IMR-90 (cell line): ENCODE results near the gene GLI1. TPM values are rescaled to one million over a fixed set of nuclear protein-coding genes. Genes with fewer than 3 reads are reported as not detected.

Experiments used
- ATAC-seq: fragments of 200-7000 bp; cut with Tn5 transposase; 2 replicates; pipeline ENCODE4 v1.9.1; 2020; ENCODE audit warnings: low read depth, mild to moderate bottlenecking, moderate library complexity
- BruUV-seq: library from RNA; stranded (reverse); fragments of 400-500 nt; replicated peaks from 2 replicates; lab custom pipeline; 2021; lab: Mats Ljungman, UMichigan
- CTCF ChIA-PET: fragments of 300-600 bp; formaldehyde crosslinking; extraction: SDS; loops from one replicate; lab custom pipeline; 2021; ENCODE audit warnings: antibody characterized with exemption; lab: Yijun Ruan, JAX
- POLR2A ChIA-PET: fragments of 300-600 bp; sonication (Branson Sonifier 250); formaldehyde crosslinking; loops from one replicate; lab custom pipeline; 2022; ENCODE audit warnings: antibody characterized with exemption; ENCODE audit not compliant: unreplicated experiment; lab: Charles Lee
- DNase-seq: peaks from one replicate; pipeline ENCODE4 v3.0.0; 2013
- H2AFZ ChIP-seq: replicated peaks from 2 replicates; pipeline ENCODE3; 2013; ENCODE audit warnings: low read length, mild to moderate bottlenecking; ENCODE audit not compliant: poor library complexity
- H2AK5ac ChIP-seq: 2 replicates; pipeline ENCODE4 v1.6.1; 2013; ENCODE audit warnings: low read depth, low read length, inconsistent platforms
- H2AK9ac ChIP-seq: replicated peaks from 2 replicates; pipeline ENCODE3; 2013; ENCODE audit warnings: mild to moderate bottlenecking, low read depth, low read length, moderate library complexity; ENCODE audit not compliant: poor library complexity
- H2BK120ac ChIP-seq: 2 replicates; pipeline ENCODE4 v1.6.1; 2013; ENCODE audit warnings: low read depth, low read length, inconsistent platforms
- H2BK15ac ChIP-seq: 3 replicates; pipeline ENCODE4 v1.6.1; 2013; ENCODE audit warnings: low read depth, low read length, inconsistent platforms
- H2BK20ac ChIP-seq: 2 replicates; pipeline ENCODE4 v1.6.1; 2013; ENCODE audit warnings: low read depth, mild to moderate bottlenecking, inconsistent platforms, low read length, moderate library complexity
- H2BK5ac ChIP-seq: 2 replicates; pipeline ENCODE4 v1.6.1; 2013; ENCODE audit warnings: mild to moderate bottlenecking, low read depth, low read length, inconsistent platforms; ENCODE audit not compliant: poor library complexity, severe bottlenecking
- H3K14ac ChIP-seq: replicated peaks from 2 replicates; pipeline ENCODE4 v1.6.1; 2013; ENCODE audit warnings: low read depth, low read length, inconsistent platforms
- H3K18ac ChIP-seq: 2 replicates; pipeline ENCODE4 v1.6.1; 2013; ENCODE audit warnings: low read depth, low read length, control low read depth
- H3K23ac ChIP-seq: 2 replicates; pipeline ENCODE4 v1.6.1; 2013; ENCODE audit warnings: low read depth, low read length, inconsistent platforms
- H3K27ac ChIP-seq: 2 replicates; pipeline ENCODE4 v1.5.1; 2013; ENCODE audit warnings: mild to moderate bottlenecking, control low read depth, low read length; ENCODE audit not compliant: insufficient read depth
- H3K27me3 ChIP-seq: 2 replicates; pipeline ENCODE4 v1.6.1; 2013; ENCODE audit warnings: low read length; ENCODE audit not compliant: control insufficient read depth, insufficient read depth
- H3K36me3 ChIP-seq: 2 replicates; pipeline ENCODE4 v1.6.1; 2013; ENCODE audit warnings: low read length, mixed read lengths; ENCODE audit not compliant: control insufficient read depth, insufficient read depth
- H3K4ac ChIP-seq: 2 replicates; pipeline ENCODE4 v1.6.1; 2013; ENCODE audit warnings: low read depth, low read length, inconsistent platforms
- H3K4me1 ChIP-seq: 2 replicates; pipeline ENCODE4 v1.6.1; 2013; ENCODE audit warnings: low read length, mixed read lengths; ENCODE audit not compliant: control insufficient read depth, insufficient read depth
- H3K4me2 ChIP-seq: 2 replicates; pipeline ENCODE4 v1.6.1; 2013; ENCODE audit warnings: low read depth, mild to moderate bottlenecking, control low read depth, low read length, moderate library complexity
- H3K4me3 ChIP-seq: 2 replicates; pipeline ENCODE4 v1.5.1; 2013; ENCODE audit warnings: low read depth, mild to moderate bottlenecking, control low read depth, low read length, moderate library complexity; ENCODE audit not compliant: insufficient read depth
- H3K56ac ChIP-seq: 2 replicates; pipeline ENCODE4 v1.6.1; 2013; ENCODE audit warnings: low read length, inconsistent platforms; ENCODE audit not compliant: insufficient read depth; ENCODE audit errors: extremely low read depth
- H3K79me1 ChIP-seq, 2 experiments: 2 replicates each; pipeline ENCODE4 v1.6.1; 2013; ENCODE audit warnings: low read length in 2 of 2, inconsistent platforms in 1 of 2, low read depth in 1 of 2
- H3K9ac ChIP-seq: 2 replicates; pipeline ENCODE4 v1.6.1; 2013; ENCODE audit warnings: low read depth, low read length, control low read depth
- H3K9me1 ChIP-seq: 2 replicates; pipeline ENCODE4 v1.6.1; 2013; ENCODE audit warnings: low read length, inconsistent platforms; ENCODE audit not compliant: insufficient read depth
- H3K9me3 ChIP-seq: 2 replicates; pipeline ENCODE4 v1.6.1; 2013; ENCODE audit warnings: low read length; ENCODE audit not compliant: control insufficient read depth, insufficient read depth
- H4K20me1 ChIP-seq: 2 replicates; pipeline ENCODE4 v1.6.1; 2013; ENCODE audit warnings: low read length, inconsistent platforms; ENCODE audit not compliant: insufficient read depth
- H4K5ac ChIP-seq: 2 replicates; pipeline ENCODE4 v1.6.1; 2013; ENCODE audit warnings: mild to moderate bottlenecking, low read depth, low read length, control low read depth
- H4K8ac ChIP-seq, 2 experiments: 2 replicates each; pipeline ENCODE4 v1.6.1; 2013; ENCODE audit warnings: low read depth in 2 of 2, low read length in 2 of 2, control low read depth in 1 of 2, inconsistent platforms in 1 of 2
- H4K91ac ChIP-seq: 2 replicates; pipeline ENCODE4 v1.6.1; 2013; ENCODE audit warnings: low read depth, low read length, inconsistent platforms; ENCODE audit not compliant: insufficient read depth
- CTCF ChIP-seq: conservative IDR thresholded peaks from 2 replicates; pipeline ENCODE4 v1.5.1; 2012; ENCODE audit warnings: mild to moderate bottlenecking, low read depth, low read length, improper control_type of control experiment
- POLR2A ChIP-seq: IDR thresholded peaks from 2 replicates; pipeline ENCODE4 v1.6.1; 2012; ENCODE audit warnings: mild to moderate bottlenecking, low read depth, low read length
- WGBS, 2 experiments: methylation state at CpG; one replicate each; pipeline versions ENCODE4 v1.1.5 to v1.1.7; 2013; ENCODE audit warnings: missing lambda C conversion rate in 2 of 2; ENCODE audit not compliant: insufficient read length in 1 of 2; ENCODE audit errors: extremely low coverage in 2 of 2; 5-methylcytosine and 5-hydroxymethylcytosine counted together
- dilution Hi-C: fragments of 300-500 bp; cut with HindIII; formaldehyde crosslinking; loops from one replicate; pipeline ENCODE4 v1.14.3; 2018; ENCODE audit warnings: low sequenced_read_pairs; ENCODE audit not compliant: unreplicated experiment
- in situ Hi-C: fragments of 300-500 bp; cut with MboI; formaldehyde crosslinking; loops from 3 replicates; pipeline ENCODE4 v1.14.3; 2019; ENCODE audit warnings: low sequenced_read_pairs, inconsistent platforms, mixed read lengths
- intact Hi-C: fragments of 100-400 bp; cut with micrococcal nuclease; formaldehyde crosslinking; loops from 2 replicates; pipeline ENCODE4 v1.10.0; 2022
- polyA plus RNA-seq, 3 experiments: library from polyadenylated mRNA; depleted of rRNA; stranded (reverse); fragments of >200 nt; gene quantifications; 2 replicates each; pipeline ENCODE4 v1.2.3, GENCODE V29; 2012; ENCODE audit warnings: low replicate concordance in 1 of 3
- total RNA-seq: library from RNA; depleted of rRNA; stranded (reverse); fragments of >200 nt; gene quantifications from 2 replicates; pipeline ENCODE4 v1.2.3, GENCODE V29; 2012

The GLI1 gene
- total and polyA plus RNA-seq, 2 of the 4 experiments (the other 2 are of a cell fraction) = 1.3 to 3.8 TPM

DNA sequence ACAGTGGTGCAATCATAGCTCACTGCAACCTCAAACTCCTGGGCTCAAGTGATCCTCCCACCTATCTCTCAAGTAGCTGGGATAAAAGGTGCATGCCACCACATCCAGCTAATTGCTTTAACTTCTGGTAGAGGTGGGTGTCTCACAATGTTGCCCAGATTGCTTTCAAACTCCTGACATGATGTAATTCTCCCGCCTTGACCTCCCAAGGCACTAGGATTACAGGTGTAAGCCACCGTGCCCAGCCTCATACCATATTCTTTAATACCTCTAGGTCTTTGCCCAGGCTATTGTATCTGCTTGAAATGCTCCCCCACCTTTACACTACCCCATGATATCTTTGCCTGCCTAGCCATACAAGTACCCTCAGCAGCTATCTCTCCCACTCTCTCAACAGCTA, 40.1 kb upstream of the GLI1 start:
- WGBS, 2 experiments = 80% methylated on average over 1 of the region's 2 CpGs; no CpG with 5 or more reads in 1 of the 2 experiments
- Histone ChIP-seq H3K79me1 (peaks cover 42 to 70% of the 10 kb centered on the region in 2 experiments), H3K4me2 (no peak overlapping the region), H3K56ac (no peak overlapping the region), H2AK5ac (no peak overlapping the region), H3K9me1 (peaks cover 2% of the 10 kb centered on the region; the same call in 1 of the 2 replicates), H4K20me1 (peaks cover 20% of the 10 kb centered on the region; the same call in 1 of the 2 replicates), H2BK20ac (no peak overlapping the region), H3K4me1 (0 out of 2 replicates have a peak, but pooled peaks cover 2% of the 10 kb centered on the region), H3K9ac (no peak overlapping the region), H3K9me3 (no peaks in the 10 kb centered on the region), H2AK9ac (no peak overlapping the region), H3K27ac (no peak overlapping the region), H3K23ac (no peak overlapping the region), H3K4me3 (no peak overlapping the region), H4K5ac (no peak overlapping the region), H2BK120ac (no peak overlapping the region), H3K27me3 (no peaks in the 10 kb centered on the region), H3K4ac (no peak overlapping the region), H3K18ac (no peak overlapping the region), H3K36me3 (peaks cover 9% of the 10 kb centered on the region), H2BK5ac (no peak overlapping the region), H3K14ac (no peak overlapping the region), H2BK15ac (no peak overlapping the region), H2AFZ (no peak overlapping the region), H4K8ac (no peak overlapping the region), H4K91ac (no peak overlapping the region)
- in situ Hi-C loops = no loop called here
- no peak for ATAC-seq
- TF ChIP-seq CTCF (no peak), POLR2A (no peak)
- BruUV-seq = no TSS peak
- ChIA-PET CTCF (interaction anchor here (1.1 kb wide), 1 partner anchor 31 kb away, joined by 4 read pairs; no protein-coding TSS in a partner anchor), POLR2A (no interaction called here)
- dilution Hi-C loops = no loop called here
- no peak for DNase-seq
- intact Hi-C loops = no loop called here
